Endometrium (tissue), 2 donors: ENCODE data around the gene TXNIP.
A peak's percentile ranks its signal among the peaks of the same experiment; 100 is the strongest.

Source experiments
- FAIRE-seq: peaks from 2 replicates; lab custom pipeline; 2012; peaks lifted over from hg19 to GRCh38; lab: Jason Lieb, UNC
- donor health status: control.
- donor health status: control.

The TXNIP gene

GRCh38 chr1:145962157-145963102 is 33.9 kb downstream of the TXNIP start:
- FAIRE-seq: no peak

GRCh38 chr1:145961425-145962156 is 34.8 kb downstream of the TXNIP start:
- no peak for FAIRE-seq

- FAIRE-seq: no peak
Observed at GRCh38 chr1:145961109-145961424, 35.3 kb downstream of the TXNIP start.

- FAIRE-seq: no peak
Observed at GRCh38 chr1:145960468-145961108, 35.8 kb downstream of the TXNIP start.

- no peak for FAIRE-seq
Observed at GRCh38 chr1:145959957-145960467, 36.4 kb downstream of the TXNIP start.

GRCh38 chr1:145959333-145959732 is 37.0 kb downstream of the TXNIP start:
- no peak for FAIRE-seq

- no peak for FAIRE-seq
Observed at GRCh38 chr1:145958734-145959133, 37.6 kb downstream of the TXNIP start.

GRCh38 chr1:145957443-145958319 is 38.7 kb downstream of the TXNIP start, which contains the start of gene LIX1L:
TSS of gene LIX1L (minus strand) at chr1:145958017. CDS start at chr1:145957927, 90 bp downstream.
- FAIRE-seq: peak; percentile 84

GRCh38 chr1:145956781-145957442 is 39.5 kb downstream of the TXNIP start:
- no peak for FAIRE-seq

GRCh38 chr1:145956361-145956760 is 40.0 kb downstream of the TXNIP start:
- FAIRE-seq: no peak

GRCh38 chr1:145955436-145955835 is 40.9 kb downstream of the TXNIP start:
- FAIRE-seq: no peak

GRCh38 chr1:145953861-145954260 is 42.5 kb downstream of the TXNIP start:
- no peak for FAIRE-seq

GRCh38 chr1:145952903-145953302 is 43.5 kb downstream of the TXNIP start:
- no peak for FAIRE-seq

- no peak for FAIRE-seq
Observed at GRCh38 chr1:145951526-145951925, 44.9 kb downstream of the TXNIP start.

GRCh38 chr1:145949219-145949618 is 47.2 kb downstream of the TXNIP start:
- FAIRE-seq: no peak

- FAIRE-seq: no peak
Observed at GRCh38 chr1:145947551-145947950, 48.8 kb downstream of the TXNIP start.

GRCh38 chr1:145946477-145946986 is 49.8 kb downstream of the TXNIP start:
- FAIRE-seq: no peak

- FAIRE-seq: no peak
Observed at GRCh38 chr1:145944532-145944931, 51.8 kb downstream of the TXNIP start.

GRCh38 chr1:145942871-145943270 is 53.5 kb downstream of the TXNIP start:
- no peak for FAIRE-seq
